SW480 (cell line): ENCODE results near the gene UBL4A.

Source experiments
- DNase-seq: peaks from one replicate; pipeline ENCODE4 v3.0.0-alpha.2; 2016; ENCODE audit warnings: low spot score

Gene UBL4A

DNA sequence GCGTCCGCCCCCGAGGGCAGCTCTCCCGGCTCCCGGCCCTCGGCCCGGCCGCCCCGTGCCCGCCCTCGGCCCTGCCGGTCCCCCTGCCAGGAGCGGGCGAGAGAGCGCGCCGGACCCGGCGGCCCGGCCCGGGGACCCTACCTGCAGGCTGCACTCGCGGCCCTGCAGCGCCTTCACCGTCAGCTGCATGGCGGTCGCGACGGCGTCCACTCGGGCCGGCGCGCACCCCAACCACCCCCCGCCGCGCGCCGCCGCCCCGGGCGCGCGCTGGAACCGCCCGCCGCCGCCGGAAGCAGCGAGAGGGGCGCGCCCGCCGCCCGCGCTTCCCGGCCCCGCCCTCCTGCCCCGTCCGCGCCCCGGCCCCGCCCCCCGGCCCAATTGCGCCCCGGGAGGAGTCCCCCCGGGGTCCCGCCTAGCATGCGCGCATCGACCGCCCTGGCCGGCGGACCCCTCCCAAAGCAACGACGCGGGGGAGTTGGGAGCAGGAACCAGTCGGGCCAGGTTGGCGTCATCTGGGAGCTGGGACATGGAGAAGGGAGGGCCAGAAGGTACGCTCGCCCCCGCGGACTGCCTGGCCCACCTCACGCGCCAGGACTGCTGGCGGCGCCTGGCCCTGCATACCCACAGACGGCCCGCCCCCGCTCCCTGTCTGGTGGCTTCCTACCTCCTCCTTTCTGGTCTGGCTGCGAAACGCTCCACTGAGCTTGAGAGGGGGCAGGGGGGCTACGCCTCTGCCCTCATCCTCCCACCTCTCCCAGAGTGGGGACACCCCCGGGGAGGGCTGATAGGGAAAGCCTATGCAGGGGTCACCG lies at the start of gene UBL4A:
UBL4A (minus strand) TSS at position 220 of the 812 bp plus-strand sequence; CDS start at position 189, 31 bp downstream.
- DNase-seq: peak; percentile 61

DNA sequence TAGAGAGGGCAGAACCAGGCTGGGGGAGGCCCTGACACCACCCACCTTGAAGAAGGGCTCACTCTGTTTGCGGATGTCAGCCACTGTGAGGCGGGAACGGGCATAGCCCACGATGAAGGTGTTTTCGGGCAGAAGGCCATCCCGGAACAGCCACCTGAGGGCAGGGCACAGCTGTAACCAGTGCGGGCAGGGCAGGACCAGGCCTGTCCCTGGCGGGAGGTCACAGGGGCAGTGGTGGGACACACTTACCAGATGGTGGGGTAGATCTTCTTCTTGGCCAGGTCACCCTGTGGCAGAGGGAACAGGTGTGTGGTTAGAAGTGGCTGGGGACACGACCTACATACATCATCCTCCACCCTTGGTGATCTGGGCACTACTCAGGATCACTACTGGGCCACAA lies 49.5 kb upstream of the UBL4A start:
- no peak for DNase-seq

DNA sequence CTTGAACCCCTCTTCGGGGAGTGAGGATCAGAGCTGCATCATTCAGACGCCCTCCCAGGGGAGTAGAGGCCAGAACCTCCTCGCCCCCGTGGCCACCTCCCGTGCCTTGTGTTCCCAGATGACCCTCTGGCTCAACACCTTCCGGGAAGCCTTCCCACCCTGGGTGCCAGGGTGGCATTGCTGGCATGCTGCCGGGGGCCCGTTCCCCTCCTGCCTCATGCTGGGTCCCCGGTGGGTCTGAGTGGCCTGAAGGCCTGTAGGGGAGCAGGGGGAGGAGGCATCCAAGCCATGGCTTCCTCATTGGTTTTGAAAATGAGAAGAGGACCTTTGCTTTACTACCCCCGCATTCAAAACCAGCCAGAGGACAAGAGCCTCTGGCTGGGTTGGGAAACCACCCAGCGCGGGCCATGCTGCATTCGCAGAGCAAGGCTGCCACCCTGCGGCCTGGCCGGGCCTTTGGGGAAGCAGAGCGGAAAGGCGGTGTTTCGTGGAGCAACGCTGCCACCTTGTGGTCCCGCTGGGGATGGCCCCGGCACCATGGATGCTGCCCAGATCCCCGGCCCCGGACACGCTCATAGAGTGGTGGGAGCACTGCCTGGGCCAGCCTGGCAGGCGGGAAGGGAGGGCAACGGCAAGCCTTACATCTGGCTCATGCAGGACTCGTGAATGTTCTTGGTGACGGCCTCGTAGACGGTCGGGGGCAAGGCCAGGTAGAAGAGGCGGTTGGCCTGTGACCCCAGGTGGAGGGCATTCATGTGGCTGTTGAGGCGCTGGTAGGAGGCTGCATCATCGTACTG lies 48.3 kb upstream of the UBL4A start:
- peak; percentile 73 for DNase-seq

DNA sequence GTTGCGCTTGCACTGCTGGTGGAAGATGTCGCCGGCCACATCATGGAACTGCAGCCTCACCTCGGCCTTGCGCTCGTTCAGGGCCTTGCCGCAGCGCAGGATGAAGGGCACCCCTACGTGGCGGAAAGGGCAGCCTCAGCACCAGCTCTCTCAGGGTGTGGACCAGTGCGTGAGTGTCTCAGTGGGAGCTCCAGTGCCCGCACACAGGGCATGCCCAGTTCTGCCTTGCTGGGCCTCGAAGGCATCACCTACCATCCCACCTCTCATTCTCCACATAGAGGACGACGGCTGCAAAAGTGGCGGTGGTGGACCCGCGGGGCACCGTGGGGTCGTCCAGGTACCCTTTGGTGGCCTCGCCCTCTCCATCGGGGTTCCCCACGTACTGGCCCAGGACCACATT lies 46.3 kb upstream of the UBL4A start:
- DNase-seq: no peak

DNA sequence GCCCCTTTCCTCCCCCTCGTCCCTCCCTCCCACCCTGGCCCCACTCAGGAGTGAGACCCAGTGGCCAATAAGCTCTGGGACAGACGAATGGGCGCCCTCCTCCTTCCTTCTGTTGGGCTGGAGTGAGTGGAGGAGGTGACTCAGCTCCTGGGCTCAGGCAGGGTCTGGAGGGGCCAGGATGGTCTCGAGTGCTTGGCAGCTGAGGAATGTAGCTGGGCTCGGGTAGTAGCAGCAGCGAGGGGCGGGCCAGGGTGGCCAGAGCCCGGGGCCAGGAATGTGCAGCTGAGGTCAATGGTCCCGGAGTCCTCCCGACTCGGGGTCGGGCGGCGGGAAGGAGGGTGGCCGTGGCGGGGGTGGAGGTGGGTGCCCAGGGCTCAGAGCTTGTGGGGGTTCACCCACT lies 45.2 kb upstream of the UBL4A start:
- no peak for DNase-seq

DNA sequence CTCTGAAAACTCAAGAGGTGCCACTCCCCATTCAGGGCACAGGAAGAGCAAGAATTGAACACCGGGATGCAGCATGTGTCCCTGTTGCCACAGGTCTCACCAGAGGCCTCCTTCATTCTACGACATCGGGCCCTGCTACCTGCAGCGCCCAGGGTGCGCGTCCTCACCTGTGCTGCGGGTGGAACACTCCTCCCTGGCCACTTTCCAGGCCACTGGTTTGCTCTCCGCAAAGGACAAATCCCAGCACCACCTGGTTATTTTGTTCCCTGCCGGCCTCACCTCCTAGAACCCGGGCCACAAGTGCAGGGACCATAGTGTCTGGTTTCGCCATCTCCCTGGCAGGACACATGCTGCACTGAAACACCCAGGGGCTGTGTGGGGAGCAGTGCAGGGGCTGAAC lies 43.9 kb upstream of the UBL4A start:
- DNase-seq: no peak

DNA sequence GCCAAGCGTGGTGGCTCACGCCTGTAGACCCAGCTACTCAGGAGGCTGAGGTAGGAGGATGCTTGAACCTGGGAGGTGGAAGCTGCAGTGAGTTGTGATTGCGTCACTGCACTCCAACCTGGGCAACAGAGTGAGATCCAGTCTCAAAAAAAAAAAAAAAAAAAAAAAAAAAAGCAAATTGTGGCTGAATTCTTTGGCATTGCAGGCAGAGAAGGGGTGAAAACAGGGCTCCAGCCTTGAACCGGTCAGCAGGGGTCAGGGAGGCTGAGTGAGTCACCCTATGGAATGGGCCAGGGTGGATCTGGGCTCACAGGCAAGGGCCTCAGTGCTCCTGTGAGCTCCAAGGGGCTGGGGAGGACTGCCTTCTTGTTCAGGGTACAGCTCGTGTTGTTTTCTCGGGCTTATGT lies 42.8 kb upstream of the UBL4A start:
- DNase-seq: no peak

DNA sequence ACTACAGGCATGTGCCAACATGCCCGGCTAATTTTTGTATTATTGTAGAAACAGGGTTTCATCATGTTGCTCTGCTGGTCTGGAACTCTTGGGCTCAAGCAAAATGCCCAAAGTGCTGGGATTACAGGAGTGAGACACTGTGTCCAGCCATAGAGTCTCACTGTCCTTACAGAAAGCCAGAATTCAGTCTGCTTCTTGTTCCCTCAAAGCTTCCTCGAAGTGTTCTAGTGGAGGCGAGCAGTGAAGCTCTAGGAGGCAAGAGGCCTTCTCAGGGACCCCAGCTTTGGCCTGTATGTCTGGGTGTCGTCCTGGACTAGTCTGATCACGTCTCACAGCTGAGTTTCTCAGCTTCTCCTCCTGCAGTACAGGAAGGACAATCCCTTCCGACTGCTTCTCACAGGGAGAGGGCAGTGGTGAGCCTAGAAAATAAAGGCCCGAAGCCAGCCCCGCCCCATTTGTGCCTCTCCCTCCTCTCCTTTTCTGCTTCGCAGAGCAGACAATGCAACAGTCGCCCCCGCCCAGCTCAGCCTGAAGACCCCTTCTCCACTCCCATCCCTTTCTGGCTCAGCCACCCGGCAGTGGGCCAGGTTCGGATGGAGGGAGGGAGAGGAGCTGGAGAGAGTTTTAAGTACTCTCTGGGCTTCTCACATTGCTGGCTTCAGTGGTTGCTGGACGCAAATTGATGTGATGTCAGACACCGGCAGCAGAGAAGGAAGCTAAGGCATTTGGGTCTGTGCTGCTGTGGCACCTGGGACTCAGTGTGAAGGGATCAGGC lies 40.7 kb upstream of the UBL4A start:
- peak; percentile 73 for DNase-seq

DNA sequence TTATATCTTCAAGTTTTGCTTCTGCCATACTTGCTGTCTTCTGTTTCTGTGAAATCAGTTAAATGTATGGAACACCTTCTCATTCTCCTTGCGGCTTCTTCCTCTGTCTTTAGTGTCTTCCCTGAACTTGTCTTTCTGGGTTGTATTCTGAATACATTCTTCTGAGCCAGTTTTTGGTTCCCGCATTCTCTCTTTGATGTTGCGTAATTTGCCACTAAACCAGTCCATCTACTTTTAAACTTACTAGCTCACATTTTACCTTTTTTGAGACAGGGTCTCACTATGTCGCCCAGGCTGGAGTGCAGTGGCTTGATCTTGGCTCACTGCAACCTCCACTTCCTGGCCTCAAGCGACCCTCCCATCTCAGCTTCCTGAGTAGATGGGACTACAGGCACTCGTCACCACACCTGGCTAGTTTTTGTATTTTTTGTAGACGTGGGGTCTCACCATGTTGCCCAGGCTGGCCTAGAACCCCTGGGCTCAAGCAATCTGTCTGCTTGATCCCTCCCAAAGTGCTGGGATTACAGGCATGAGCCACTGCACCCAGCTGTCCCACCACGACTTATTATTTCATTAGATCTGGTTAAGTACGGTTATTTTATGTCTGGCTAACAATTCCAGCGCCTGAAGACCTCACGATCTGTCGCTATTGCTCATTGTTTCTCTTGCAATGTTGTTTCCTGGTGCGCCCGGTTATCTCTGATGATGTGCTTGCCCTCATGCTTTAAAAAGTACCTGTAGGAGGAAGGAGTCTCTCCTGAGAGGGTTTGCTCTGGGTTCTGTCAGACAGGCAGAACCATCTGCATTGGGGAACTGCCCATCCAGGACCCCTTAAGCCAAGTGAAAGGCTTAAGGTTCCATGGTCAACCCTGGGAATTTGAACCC lies 39.4 kb upstream of the UBL4A start:
- no peak for DNase-seq

DNA sequence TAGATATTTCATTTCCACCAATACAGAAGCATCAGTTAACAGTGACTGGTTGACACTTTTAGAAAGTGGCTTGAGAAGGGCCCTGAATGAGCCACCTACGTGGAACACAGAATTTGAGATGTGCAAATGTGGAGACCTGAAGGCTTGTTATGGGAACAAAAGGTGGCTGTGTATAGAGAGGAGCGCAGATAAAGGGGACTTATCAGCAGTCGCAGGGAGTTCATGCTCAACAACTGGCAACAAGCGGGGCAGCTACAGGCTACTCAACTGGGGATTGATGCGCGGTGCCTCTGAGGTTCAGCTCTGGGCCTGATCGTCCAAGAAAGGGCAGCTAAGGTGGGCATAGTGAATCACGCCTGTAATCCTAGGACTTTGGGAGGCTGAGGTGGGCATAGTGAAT lies 33.0 kb upstream of the UBL4A start:
- no peak for DNase-seq

DNA sequence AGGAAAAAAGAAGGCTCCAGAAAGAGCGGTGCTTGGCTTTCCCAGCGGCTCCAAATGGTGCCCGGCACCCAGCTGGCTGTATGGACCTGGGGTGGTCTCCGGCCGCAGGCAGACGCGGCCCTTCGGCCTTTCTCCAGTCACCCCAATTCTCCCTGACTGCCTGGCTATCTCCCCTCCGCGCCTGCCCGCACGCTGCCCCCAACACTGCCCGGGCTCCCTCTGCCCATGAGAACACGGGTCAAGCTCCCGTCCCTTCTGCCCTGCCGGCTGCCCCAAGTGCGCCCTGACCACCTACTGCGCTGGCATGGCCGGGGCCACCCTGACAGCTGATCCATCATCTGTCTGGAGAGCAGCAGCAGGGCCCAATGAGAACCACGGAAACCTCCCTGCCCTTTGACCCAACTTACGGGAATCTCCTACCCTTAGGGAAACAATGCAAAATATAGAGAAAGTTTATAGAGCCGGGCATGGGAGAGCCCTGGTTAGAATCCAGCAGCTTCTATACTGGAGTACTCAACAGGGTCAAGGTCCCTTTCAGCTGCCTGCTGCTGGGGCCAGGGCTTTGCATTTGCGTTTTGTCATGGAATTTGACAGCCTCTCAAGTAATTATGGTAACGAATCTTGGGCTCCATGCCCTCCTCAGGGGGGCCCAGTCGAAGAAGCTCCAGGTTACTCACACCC lies 30.8 kb upstream of the UBL4A start:
- no peak for DNase-seq

DNA sequence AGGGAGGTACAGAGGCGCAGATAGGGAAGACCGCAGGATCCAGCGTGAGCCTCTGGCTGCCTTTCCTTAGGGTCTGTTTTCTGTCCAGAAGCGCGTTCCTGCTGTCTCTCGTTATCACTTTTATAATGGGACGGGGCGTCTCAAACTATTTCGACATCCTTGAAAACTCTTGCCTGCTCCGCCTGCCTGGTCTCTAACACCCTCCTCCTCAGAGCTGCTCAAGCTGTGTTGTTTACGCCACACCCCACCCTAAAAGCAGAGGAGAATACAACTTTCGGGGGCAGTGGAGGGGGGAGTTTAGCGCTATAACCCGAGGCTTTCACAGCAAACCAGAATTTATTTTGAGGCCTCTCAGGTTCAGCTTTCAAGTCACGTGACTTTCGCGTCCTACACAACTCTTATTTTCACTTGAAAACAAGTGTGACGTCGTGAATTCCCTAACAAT lies 30.3 kb upstream of the UBL4A start:
- no peak for DNase-seq

DNA sequence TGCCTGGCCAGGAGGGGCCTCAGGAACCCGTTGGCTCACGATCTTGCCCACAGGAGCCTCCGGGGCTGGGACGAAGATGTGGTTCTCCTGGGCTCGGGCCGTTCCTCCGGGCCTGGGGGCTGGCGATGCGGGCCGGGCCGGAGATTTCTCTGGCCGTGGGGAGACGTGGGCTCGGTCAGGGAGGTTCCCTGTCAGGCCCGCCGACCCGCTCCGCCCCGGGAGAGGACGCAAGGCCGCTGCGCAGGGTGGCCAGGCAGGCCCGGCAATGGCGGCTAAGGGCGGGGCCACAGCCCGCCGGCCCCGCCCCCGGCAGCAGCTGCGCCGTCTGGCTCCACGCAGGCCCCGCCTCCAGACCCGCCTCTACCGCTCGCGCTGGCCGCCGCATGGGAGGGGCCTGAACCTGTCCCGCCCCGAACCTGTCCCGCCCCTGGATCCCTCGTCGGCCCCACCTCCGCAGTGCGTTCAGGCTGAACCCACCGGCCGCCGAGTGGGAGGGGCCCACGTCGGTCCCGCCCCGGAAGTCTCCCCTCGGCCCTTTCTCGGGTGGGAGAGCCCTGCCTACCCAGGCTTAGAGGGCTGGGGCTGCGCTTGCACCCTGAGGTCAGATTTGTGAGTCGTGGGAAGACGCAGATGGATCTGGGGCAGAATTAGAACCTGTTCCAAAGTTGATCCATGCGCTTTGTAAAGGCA lies 29.7 kb upstream of the UBL4A start, which contains the start of gene FAM3A:
FAM3A (minus strand) TSS at position 267 of the 690 bp plus-strand sequence. CDS start 460 bp downstream, outside the sequence.
- peak; percentile 85 for DNase-seq

DNA sequence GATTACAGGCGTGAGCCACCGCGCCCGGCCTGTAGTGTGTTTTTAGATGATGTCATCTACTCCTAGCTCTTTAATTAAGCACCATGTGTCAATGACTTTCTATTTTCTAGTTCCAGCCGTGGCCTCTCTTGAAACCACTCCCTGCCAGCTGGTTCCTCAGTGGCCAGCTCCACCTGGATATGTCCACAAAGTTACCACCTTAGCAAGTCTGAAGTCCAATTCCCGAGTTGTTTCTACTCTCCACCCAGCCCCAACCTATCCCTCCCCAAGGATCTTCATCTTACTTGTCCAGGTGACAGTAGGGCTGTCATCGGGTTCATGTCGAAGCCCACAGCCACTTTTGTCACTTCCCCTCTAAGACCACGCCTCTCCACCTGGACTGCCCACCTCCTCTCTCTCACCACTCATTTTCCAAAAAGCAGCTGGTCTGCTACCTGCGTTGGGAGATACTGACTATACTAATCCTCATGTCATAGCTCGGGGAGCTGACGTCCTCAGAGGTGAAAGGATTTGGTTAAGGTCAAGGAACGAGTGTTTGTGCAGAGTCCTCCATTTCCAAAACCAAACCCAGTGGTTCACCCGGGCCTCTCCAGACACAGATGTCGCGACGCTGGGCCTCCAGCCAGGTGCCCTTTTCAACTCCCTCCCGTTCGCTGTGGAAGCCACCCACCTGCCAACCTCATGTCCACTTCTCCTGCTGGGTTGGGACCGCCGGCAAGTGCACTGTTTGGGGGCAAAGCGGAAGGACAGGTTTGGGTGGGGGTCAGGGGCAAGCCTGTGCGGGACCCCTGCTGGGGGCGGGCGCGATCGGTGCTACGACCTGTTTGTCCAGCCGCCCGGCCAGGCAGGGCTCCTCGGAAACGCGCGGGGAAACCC lies 28.9 kb upstream of the UBL4A start:
- DNase-seq: no peak

DNA sequence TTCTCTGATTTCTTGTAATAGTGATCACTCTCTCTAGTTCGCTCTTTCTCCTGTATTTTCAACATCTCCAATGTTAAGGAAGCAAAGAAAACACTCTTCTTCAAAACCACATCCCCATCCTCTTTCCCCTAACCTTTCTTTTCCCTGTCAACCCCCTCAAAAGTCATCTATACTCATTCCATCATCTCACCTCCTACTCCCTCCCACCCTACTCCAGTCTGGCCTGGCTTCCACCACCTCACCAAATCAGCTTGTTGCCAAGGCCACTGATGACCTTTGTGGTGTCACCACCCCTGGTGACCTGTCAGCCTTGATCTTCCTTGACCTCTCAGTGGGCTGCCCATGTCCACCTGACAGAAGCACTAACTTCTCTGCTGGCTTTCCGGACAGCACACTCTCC lies 27.3 kb upstream of the UBL4A start:
- no peak for DNase-seq

DNA sequence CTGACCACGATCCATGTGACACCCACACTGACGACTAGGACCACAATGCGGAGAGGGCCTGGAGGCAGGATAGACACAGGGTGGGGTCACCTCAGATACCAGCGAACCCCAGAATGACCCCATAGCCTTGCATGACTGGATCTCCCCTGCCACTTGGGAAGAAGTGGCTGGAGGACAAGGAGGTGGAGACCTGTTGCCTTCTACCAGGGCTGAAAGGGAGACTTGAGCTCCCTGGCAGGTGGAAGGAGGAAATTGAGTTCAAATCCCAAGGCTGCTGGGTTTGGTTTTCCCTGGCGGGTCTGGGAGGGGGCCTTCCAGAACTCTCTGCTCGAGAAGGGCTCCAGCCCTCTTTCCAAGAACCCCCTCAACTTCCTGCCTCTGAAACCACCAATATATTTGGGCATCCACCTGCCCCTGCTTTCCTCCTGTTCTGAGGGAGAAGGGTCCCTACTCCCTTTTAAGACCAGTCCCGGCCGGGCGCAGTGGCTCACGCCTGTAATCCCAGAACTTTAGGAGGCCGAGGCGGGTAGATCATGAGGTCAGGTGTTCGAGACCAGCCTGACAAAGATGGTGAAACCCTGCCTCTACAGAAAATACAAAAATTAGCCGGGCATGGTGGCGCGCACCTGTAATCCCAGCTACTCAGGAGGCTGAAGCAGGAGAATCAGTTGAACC lies 26.6 kb upstream of the UBL4A start:
- no peak for DNase-seq

DNA sequence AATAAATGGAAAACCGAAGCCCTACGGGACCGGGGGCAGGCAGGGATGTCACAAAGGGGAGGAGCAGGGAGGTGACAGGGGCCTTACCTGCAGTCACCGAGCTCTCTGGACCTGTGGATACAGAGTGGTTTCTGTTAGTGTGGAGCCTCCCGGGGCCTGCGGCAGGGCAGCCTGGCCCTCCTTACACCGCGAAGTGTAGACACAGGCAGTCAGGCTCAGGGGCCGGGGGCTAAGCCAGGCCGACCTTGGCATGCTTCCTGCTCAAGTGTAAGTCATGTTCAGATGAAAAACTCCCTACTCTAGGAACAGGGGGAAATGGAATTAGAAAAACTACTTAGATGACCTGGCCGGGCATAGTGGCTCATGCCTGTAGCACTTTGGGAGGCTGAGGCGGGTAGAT lies 25.3 kb upstream of the UBL4A start:
- DNase-seq: no peak

DNA sequence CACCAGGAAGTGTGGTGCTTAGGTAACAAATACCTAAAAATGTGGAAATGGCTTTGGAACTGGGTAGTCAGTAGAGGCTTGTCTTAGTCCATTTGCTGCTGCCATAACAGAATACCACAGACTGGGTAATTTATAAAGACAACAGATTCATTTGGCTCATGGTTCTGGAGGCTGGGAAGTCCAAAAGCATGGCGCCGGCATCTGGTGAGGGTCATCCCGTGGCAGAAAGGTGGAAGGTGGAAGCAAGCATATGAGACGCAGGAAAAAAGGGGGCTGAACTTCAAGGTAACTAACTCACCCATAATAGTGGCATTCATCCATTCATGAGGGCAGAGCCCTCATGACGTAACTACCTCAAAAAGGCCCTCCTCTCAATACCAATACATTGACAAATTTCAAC lies 23.0 kb upstream of the UBL4A start:
- no peak for DNase-seq

DNA sequence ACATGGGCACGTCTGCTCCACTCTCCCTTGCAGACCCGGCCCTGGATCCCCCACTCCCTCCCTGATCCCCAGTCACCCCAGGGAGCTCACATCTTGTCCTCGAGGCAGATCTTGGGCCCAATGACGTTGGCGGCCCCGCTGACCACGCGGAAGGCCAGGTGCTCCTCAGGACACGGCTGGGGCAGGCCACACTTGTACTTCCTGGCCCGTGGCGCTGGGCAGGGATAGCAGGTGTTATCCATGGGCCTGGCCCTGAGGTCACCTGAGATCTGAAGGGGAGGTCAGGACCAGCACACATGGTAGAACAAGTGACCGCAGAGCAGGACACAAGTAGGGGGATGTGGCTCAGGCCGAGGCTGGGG lies 21.9 kb upstream of the UBL4A start:
- DNase-seq: no peak
